D341Med (cell line): ENCODE data around the gene SPRR1B.
"Not testable (repeated sequence)": the region's sequence is repeated elsewhere in the genome, so short reads cannot be mapped to it uniquely, and the experiment has no call there.

Experiments
- DNase-seq: peaks from one replicate; pipeline ENCODE4 v3.0.0; 2012; ENCODE audit warnings: low spot score

The SPRR1B gene, protein sequence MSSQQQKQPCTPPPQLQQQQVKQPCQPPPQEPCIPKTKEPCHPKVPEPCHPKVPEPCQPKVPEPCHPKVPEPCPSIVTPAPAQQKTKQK

DNA sequence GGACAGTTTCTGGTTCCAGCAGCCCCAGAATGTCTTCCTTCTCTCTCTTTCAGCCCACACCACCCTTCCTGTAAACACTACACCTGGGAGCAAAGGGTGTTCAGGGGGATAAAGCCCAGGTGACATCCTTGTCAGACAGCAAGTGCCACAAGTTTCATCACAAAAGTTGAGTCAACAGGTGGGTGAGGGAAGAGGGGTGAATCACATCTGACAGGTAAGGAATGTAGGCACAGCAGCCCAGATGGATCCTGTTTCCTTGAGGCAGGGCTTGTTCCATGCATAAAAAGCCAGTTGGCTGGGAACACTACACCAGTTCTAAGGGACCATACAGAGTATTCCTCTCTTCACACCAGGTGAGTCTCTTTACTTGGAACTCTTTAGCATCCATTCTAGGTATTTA is at the start of gene SPRR1B:
SPRR1B (plus strand) TSS at position 309 of the 400 bp plus-strand sequence. CDS start 1,143 bp downstream, outside the sequence.
- DNase-seq, result no peak

- no peak for DNase-seq
Measured at GRCh38 chr1:152982076-152982475, 48.9 kb upstream of the SPRR1B start.

DNA sequence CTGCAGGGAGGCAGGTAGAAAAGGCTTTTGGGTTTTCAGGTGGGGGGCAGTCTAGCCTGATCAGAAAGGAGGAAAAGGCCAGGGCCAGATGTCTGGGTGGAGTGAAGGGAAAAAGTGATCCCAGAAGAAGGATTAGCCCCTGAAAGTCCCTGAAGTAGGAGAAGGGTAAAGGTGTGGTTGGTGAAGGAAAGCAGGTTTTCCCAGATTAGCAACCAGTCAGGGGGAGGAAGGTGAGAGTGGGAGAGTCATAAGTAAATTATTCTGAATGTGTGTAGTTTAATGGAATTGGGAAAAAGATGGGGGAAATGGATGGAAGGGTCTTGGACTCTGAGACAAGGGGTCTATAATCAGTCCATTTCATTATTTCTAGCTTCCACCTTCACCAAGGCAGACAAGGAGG is 47.8 kb upstream of the SPRR1B start:
- DNase-seq, result no peak

- DNase-seq, result no peak
Measured at GRCh38 chr1:152983743-152984142, 47.3 kb upstream of the SPRR1B start, which contains the start of gene SPRR1A. TSS of gene SPRR1A (plus strand) at chr1:152984081. CDS start at chr1:152985231, 1,150 bp downstream.

- no peak for DNase-seq
Measured at GRCh38 chr1:152986578-152986977, 44.4 kb upstream of the SPRR1B start.

DNA sequence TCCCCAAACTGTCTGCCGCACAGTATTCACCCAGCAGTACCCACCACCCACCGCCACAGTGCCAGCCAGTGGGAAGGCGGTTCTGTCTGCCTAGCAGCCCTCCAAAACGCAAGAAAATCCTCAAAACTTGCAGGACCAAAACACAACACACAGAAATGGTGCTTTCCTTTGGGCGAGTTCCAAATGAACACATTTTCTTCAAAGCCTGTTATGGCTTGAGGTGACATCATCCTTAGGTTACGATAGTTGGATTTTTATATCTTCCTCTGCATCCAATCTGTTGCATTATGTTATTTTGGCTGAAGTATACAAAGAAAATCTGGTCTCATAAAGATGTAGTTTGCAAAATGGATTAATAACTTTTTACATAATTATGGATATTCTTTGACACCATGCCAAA is 37.8 kb upstream of the SPRR1B start:
- DNase-seq, result no peak

GRCh38 chr1:152995842-152996241 is 35.2 kb upstream of the SPRR1B start:
- DNase-seq, result no peak

DNA sequence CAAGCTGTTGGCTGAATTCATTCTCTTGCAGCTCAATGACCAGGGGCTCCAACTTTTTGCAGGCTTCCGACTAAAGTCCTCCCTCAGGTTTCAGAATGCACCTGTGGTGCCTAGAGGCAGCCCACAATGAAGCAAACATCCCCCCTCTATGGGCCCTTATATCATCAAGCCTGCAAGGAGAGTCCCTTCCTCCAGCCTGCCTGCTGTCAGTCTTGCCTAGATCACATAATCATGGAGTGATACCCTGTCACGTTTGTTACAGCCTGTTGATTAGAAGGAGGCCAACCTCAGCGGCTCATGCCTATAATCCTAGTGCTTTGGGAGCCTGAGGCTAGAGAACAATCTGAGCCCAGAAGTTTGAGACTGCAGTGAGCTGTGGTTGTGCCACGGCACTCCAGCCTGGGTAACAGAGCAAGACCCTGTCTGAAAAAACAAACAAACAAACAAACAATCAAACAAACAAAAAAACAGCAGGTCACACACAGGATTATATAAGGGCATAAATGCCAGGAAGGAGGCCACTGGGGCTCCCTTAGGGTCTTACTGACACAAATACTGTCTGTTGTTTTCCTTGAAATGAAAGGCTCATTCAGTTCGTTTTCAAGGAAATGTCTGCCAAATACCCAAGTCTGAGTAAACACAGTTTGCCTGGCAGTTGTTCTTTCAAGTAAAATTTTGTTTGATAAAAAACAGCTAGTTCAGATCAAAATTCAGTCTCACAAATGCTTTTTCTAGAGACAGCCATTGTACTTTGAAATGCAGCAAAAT is 34.2 kb upstream of the SPRR1B start:
- DNase-seq, result no peak

DNA sequence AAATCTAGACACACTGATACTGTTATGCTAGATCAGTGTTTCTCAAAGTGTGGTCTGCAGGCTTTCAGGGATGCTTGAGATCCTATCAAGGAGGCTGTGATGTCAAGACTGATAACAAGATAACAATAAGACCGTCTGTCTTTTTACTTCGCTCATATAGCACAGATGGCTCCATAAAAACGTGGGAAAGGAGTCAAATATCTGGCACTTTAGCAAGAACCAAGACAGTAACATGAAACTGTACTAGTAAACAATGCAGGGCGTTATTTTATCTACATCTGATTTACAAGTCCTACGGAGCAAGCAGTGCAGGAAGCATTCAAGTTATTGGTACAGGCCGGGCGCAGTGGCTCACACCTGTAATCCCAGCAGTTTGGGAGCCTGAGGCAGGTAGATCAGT is 33.1 kb upstream of the SPRR1B start:
- no peak for DNase-seq

GRCh38 chr1:152998476-152998875 is 32.5 kb upstream of the SPRR1B start:
- no peak for DNase-seq

GRCh38 chr1:152999818-153000217 is 31.2 kb upstream of the SPRR1B start:
- DNase-seq, result no peak

- no peak for DNase-seq
Measured at GRCh38 chr1:153000294-153000693, 30.7 kb upstream of the SPRR1B start.

- DNase-seq, result no peak
Measured at GRCh38 chr1:153001382-153001781, 29.6 kb upstream of the SPRR1B start, which contains the start of gene SPRR3. TSS of gene SPRR3 (plus strand) at chr1:153001749. CDS start at chr1:153003021, 1,272 bp downstream.

- not testable (repeated sequence) for DNase-seq
Measured at GRCh38 chr1:153011235-153011758, 19.7 kb upstream of the SPRR1B start.

DNA sequence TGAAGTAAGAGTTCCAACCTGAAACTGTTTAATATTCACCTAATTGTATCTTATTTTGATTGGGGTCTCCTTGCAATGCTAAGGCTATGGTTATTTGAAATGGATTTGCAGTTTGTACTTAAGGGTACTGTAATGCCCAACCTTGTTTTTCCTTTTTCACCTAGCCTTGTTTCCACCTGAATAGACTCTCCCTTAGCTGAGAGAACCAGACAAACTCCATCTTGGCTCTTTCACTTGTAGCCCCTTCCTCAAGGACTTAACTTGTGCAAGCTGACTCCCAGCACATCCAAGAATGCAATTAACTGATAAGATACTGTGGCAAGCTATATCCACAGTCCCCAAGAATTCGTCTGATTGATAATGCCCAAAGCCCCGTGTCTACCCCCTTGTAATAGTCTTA is 9.2 kb upstream of the SPRR1B start:
- not testable (repeated sequence) for DNase-seq

DNA sequence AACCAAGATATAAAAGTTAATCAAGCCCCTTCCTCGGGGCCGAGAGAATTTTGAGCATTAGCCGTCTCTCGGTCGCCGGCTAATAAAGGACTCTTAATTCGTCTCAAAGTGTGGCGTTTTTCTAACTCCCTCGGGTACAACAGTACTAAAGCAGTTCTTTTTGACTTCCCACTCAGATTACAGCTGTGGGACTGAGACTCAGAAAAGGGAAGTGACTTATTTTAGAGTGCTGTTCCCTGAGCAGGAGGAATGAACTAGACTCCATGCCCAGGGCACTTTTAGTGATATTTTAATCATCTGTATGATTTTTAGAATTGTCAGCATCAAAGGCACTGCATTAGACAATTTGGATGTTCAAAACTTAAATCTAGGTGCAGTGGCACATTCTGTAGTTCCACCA is 8.7 kb upstream of the SPRR1B start:
- not testable (repeated sequence) for DNase-seq

GRCh38 chr1:153023109-153023508 is 7.9 kb upstream of the SPRR1B start:
- no peak for DNase-seq

- DNase-seq, result no peak
Measured at GRCh38 chr1:153024413-153024812, 6.6 kb upstream of the SPRR1B start.

- DNase-seq, result no peak
Measured at GRCh38 chr1:153025797-153026196, 5.2 kb upstream of the SPRR1B start.

DNA sequence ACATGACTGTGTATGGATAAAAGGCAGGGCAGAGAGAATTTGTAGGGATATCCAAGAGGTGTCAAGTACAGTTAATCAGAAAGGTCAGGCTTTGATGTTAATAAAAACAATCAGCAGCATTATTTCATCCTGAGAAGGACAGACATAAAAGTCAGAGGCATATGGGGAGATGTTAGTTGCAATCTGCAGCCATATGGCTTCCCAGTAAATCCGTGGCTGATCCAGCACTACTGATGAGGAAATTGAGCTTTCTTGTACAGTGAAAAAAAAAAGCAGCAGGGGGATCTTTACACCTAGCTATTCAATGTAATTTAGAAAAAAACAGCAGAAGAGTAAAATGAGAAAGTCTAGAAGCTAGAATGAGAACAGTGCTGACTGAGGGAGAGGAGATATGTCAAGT is 2.2 kb upstream of the SPRR1B start:
- DNase-seq, result no peak

- DNase-seq, result no peak
Measured at GRCh38 chr1:153032073-153032472, 1.1 kb downstream of the SPRR1B start.

- no peak for DNase-seq
Measured at GRCh38 chr1:153032677-153033308, 1.8 kb downstream of the SPRR1B start.

- no peak for DNase-seq
Measured at GRCh38 chr1:153035211-153035610, 4.2 kb downstream of the SPRR1B start.
